Measurements from ENCODE around the gene EBPL. TPM values are rescaled to one million over a fixed set of nuclear protein-coding genes. Genes with fewer than 3 reads are reported as not detected.

The EBPL gene
- total and polyA plus RNA-seq, 2 of the 4 experiments (the other 2 are of a cell fraction) = 57.9 to 65.3 TPM

- Histone ChIP-seq H3K9me3 (ENCODE audit: control insufficient read depth, insufficient read depth, low read length) (no peaks in the 10 kb centered on the region), H3K36me3 (ENCODE audit: control insufficient read depth, insufficient read depth, low read length) (peaks cover 13% of the 10 kb centered on the region), H2BK120ac (ENCODE audit: low read depth, low read length) (no peak overlapping the region), H3K9ac (ENCODE audit: low read depth, low read length) (no peak overlapping the region), H4K8ac (ENCODE audit: low read depth in 2 of 2, low read length in 2 of 2) (no peak overlapping the region), H3K27me3 (ENCODE audit: control insufficient read depth, insufficient read depth, low read length) (no peaks in the 10 kb centered on the region), H3K9me1 (ENCODE audit: insufficient read depth, low read length) (no peaks in the 10 kb centered on the region; the same call in 1 of the 2 replicates), H4K5ac (ENCODE audit: low read depth, low read length) (no peak overlapping the region), H3K14ac (replicated peaks; ENCODE audit: low read depth, low read length) (no peak overlapping the region), H3K18ac (ENCODE audit: low read depth, low read length) (no peak overlapping the region), H4K20me1 (ENCODE audit: insufficient read depth, low read length) (no peaks in the 10 kb centered on the region), H3K56ac (ENCODE audit: extremely low read depth, insufficient read depth, low read length) (no peak overlapping the region), H2BK5ac (ENCODE audit: low read depth, low read length, poor library complexity, severe bottlenecking) (no peak overlapping the region), H2AFZ (replicated peaks; ENCODE audit: low read length, poor library complexity) (no peak overlapping the region), H3K4me3 (ENCODE audit: insufficient read depth, low read depth, low read length) (no peak overlapping the region), H2AK5ac (ENCODE audit: low read depth, low read length) (no peak overlapping the region), H2BK20ac (ENCODE audit: low read depth, low read length) (no peak overlapping the region), H2AK9ac (replicated peaks; ENCODE audit: low read depth, low read length, poor library complexity) (no peak overlapping the region), H4K91ac (ENCODE audit: insufficient read depth, low read depth, low read length) (no peak overlapping the region), H2BK15ac (ENCODE audit: low read depth, low read length) (no peak overlapping the region), H3K4me1 (ENCODE audit: control insufficient read depth, insufficient read depth, low read length) (0 out of 2 replicates have a peak, but pooled peaks cover 1% of the 10 kb centered on the region), H3K23ac (ENCODE audit: low read depth, low read length) (no peak overlapping the region), H3K4me2 (ENCODE audit: low read depth, low read length) (no peak overlapping the region), H3K27ac (ENCODE audit: insufficient read depth, low read length) (no peak overlapping the region), H3K4ac (ENCODE audit: low read depth, low read length) (no peak overlapping the region), H3K79me1 (ENCODE audit: low read depth in 1 of 2, low read length in 2 of 2) (no peaks in the 10 kb centered on the region)
- in situ Hi-C loops (cut with MboI; ENCODE audit: low sequenced_read_pairs) (no loop called here), intact Hi-C loops (cut with micrococcal nuclease) (loop anchor here (10.0 kb wide), 1 partner anchor 237 kb away; the partner anchor contains the start of gene SPRYD7), dilution Hi-C loops (cut with HindIII; ENCODE audit: low sequenced_read_pairs, unreplicated experiment) (no loop called here)
- BruUV-seq (replicated peaks) = no TSS peak
- ATAC-seq (ENCODE audit: low read depth) (no peak), DNase-seq (no peak)
- no peak for TF ChIP-seq SMC3 (IDR thresholded peaks at IDR 0.05; ENCODE audit: low read depth, low read length)
- TF ChIP-seq MAZ (IDR thresholded peaks at IDR 0.05; ENCODE audit: borderline replicate concordance, low read depth, low read length) = no peak
- TF ChIP-seq USF2 (IDR thresholded peaks at IDR 0.05; ENCODE audit: low read depth, low read length) = no peak
- TF ChIP-seq MAFK (IDR thresholded peaks at IDR 0.05; ENCODE audit: low read depth, low read length) = no peak
- TF ChIP-seq NFE2L2 (IDR thresholded peaks at IDR 0.05; ENCODE audit: low read depth, low read length) = no peak
- no peak for TF ChIP-seq CEBPB (IDR thresholded peaks at IDR 0.05; ENCODE audit: low read depth, low read length)
- no peak for TF ChIP-seq BHLHE40 (IDR thresholded peaks at IDR 0.05; ENCODE audit: low read depth, low read length)
- TF ChIP-seq RFX5 (IDR thresholded peaks at IDR 0.05; ENCODE audit: low read depth, low read length) = no peak
- no peak for TF ChIP-seq ELK1 (IDR thresholded peaks at IDR 0.05; ENCODE audit: borderline replicate concordance, low read depth, low read length)
- no peak for TF ChIP-seq RAD21 (IDR thresholded peaks at IDR 0.05; ENCODE audit: low read length)
- TF ChIP-seq POLR2A (IDR thresholded peaks at IDR 0.05; ENCODE audit: low read depth, low read length) = no peak
- no peak for TF ChIP-seq CTCF (conservative IDR thresholded peaks at IDR 0.05; ENCODE audit: low read depth, low read length)
- TF ChIP-seq RCOR1 (IDR thresholded peaks at IDR 0.05; ENCODE audit: insufficient replicate concordance, low read length) = no peak
- no peak for TF ChIP-seq FOS (IDR thresholded peaks at IDR 0.05; ENCODE audit: low read depth, low read length)
- no peak for TF ChIP-seq CHD1 (IDR thresholded peaks at IDR 0.05; ENCODE audit: low read depth, low read length)
- no CpG with 5 or more reads among the region's 3 CpGs for WGBS, 2 experiments (ENCODE audit: extremely low coverage in 2 of 2, insufficient read length in 1 of 2)
- CTCF ChIA-PET = interaction anchor here (1.0 to 1.5 kb wide), 2 partner anchors 13 to 40 kb away, joined by 3 to 4 read pairs; no protein-coding TSS in a partner anchor
- POLR2A ChIA-PET (ENCODE audit: unreplicated experiment) = no interaction called here
Measured at GRCh38 chr13:49697468-49697867, 6.2 kb upstream of the EBPL start.
